CD14-positive monocyte (primary cell): ENCODE data around the gene ZNF407. TPM values are rescaled to one million over a fixed set of nuclear protein-coding genes. Genes with fewer than 3 reads are reported as not detected.

ENCODE experiments used
- DNase-seq, 3 donors: peaks; one replicate each; pipeline ENCODE4 v3.0.0-alpha.2; 2011 to 2022
- H2AFZ ChIP-seq: 2 replicates; pipeline ENCODE4 v1.6.0; 2012; ENCODE audit warnings: mild to moderate bottlenecking, low read depth, low read length, inconsistent platforms; ENCODE audit not compliant: insufficient read depth, poor library complexity, severe bottlenecking
- H3K27ac ChIP-seq, 2 donors: 1 replicate in 1 of 2; 2 replicates in 1 of 2; pipeline ENCODE4 v1.5.1; 2012 to 2013; ENCODE audit warnings: low read length in 2 of 2, control low read depth in 1 of 2, inconsistent platforms in 1 of 2, low read depth in 1 of 2, mild to moderate bottlenecking in 1 of 2
- H3K27me3 ChIP-seq, 2 donors: one replicate each; pipeline versions ENCODE4 v1.6.0 to v1.6.1; 2011 to 2013; ENCODE audit warnings: low read length in 2 of 2; ENCODE audit not compliant: control insufficient read depth in 2 of 2, insufficient read depth in 2 of 2
- H3K36me3 ChIP-seq, 2 donors: replicated peaks in 1 of 2; 1 replicate in 1 of 2; 2 replicates in 1 of 2; pipeline versions ENCODE4 v1.5.1 to v1.6.1; 2012 to 2013; ENCODE audit warnings: low read length in 2 of 2, control low read depth in 1 of 2, inconsistent platforms in 1 of 2, mild to moderate bottlenecking in 1 of 2; ENCODE audit not compliant: insufficient read depth in 2 of 2, control insufficient read depth in 1 of 2
- H3K4me1 ChIP-seq, 2 donors: 1 replicate in 1 of 2; 2 replicates in 1 of 2; pipeline versions ENCODE4 v1.5.1 to v1.6.1; 2012 to 2013; ENCODE audit warnings: low read length in 2 of 2, control low read depth in 1 of 2, inconsistent platforms in 1 of 2, mild to moderate bottlenecking in 1 of 2, moderate library complexity in 1 of 2; ENCODE audit not compliant: insufficient read depth in 2 of 2, control insufficient read depth in 1 of 2
- H3K4me2 ChIP-seq: replicated peaks from 2 replicates; pipeline ENCODE3; 2012; ENCODE audit warnings: low read length, moderate library complexity, mild to moderate bottlenecking; ENCODE audit not compliant: poor library complexity, severe bottlenecking; ENCODE audit errors: extremely low read depth
- H3K4me3 ChIP-seq, 3 experiments: fragments of 200-600 bp in 1 of 3; sonication (generic) in 1 of 3; replicated peaks in 1 of 3; 1 replicate in 2 of 3; 2 replicates in 1 of 3; pipeline ENCODE4 v1.5.1; 2011 to 2013; ENCODE audit warnings: low read length in 3 of 3, mild to moderate bottlenecking in 3 of 3, control low read depth in 2 of 3, low read depth in 2 of 3, inconsistent platforms in 1 of 3, moderate library complexity in 1 of 3
- H3K79me2 ChIP-seq: 2 replicates; pipeline ENCODE4 v1.6.0; 2012; ENCODE audit warnings: mild to moderate bottlenecking, control low read depth, inconsistent platforms, low read length, moderate library complexity; ENCODE audit not compliant: insufficient read depth
- H3K9ac ChIP-seq: 2 replicates; pipeline ENCODE4 v1.6.0; 2017; ENCODE audit warnings: low read length, mild to moderate bottlenecking; ENCODE audit not compliant: insufficient read depth, poor library complexity, severe bottlenecking
- H3K9me3 ChIP-seq, 2 donors: replicated peaks in 1 of 2; 1 replicate in 1 of 2; 2 replicates in 1 of 2; pipeline versions ENCODE4 v1.5.1 to v1.6.1; 2012 to 2013; ENCODE audit warnings: low read length in 2 of 2, control low read depth in 1 of 2; ENCODE audit not compliant: control insufficient read depth in 1 of 2, insufficient read depth in 1 of 2
- H4K20me1 ChIP-seq: 2 replicates; pipeline ENCODE4 v1.6.0; 2012; ENCODE audit warnings: mild to moderate bottlenecking, low read length, control low read depth, moderate library complexity; ENCODE audit not compliant: insufficient read depth
- H3K27ac Mint-ChIP-seq, 7 donors: one replicate each; pipeline ENCODE4 v1.8.0; 2020; ENCODE audit warnings: mild to moderate bottlenecking in 7 of 7, mixed read lengths in 7 of 7, moderate library complexity in 6 of 7, inconsistent platforms in 2 of 7
- H3K27me3 Mint-ChIP-seq, 3 donors: one replicate each; pipeline ENCODE4 v1.8.0; 2021 to 2022; ENCODE audit warnings: low read depth in 3 of 3, mild to moderate bottlenecking in 3 of 3, mixed read lengths in 3 of 3, moderate library complexity in 3 of 3, inconsistent platforms in 1 of 3
- H3K36me3 Mint-ChIP-seq, 2 donors: one replicate each; pipeline ENCODE4 v1.8.0; 2020; ENCODE audit warnings: mixed read lengths in 2 of 2, inconsistent platforms in 1 of 2, mild to moderate bottlenecking in 1 of 2
- H3K4me1 Mint-ChIP-seq: one replicate; pipeline ENCODE4 v1.8.0; 2020; ENCODE audit warnings: mild to moderate bottlenecking, mixed read lengths
- H3K4me3 Mint-ChIP-seq, 2 donors: one replicate each; pipeline ENCODE4 v1.8.0; 2020; ENCODE audit warnings: mild to moderate bottlenecking in 2 of 2, mixed read lengths in 2 of 2, moderate library complexity in 1 of 2
- H3K9me3 Mint-ChIP-seq, 7 donors: one replicate each; pipeline ENCODE4 v1.8.0; 2020 to 2022; ENCODE audit warnings: mixed read lengths in 7 of 7, mild to moderate bottlenecking in 6 of 7, moderate library complexity in 6 of 7, inconsistent platforms in 2 of 7
- WGBS: methylation state at CpG from one replicate; pipeline ENCODE4 v1.1.5; 2013; ENCODE audit warnings: missing lambda C conversion rate; ENCODE audit not compliant: insufficient coverage; 5-methylcytosine and 5-hydroxymethylcytosine counted together
- intact Hi-C, 2 donors: fragments of 100-400 bp; cut with micrococcal nuclease; formaldehyde crosslinking; loops; one replicate each; pipeline versions ENCODE4 v1.15.0 to v1.15.1; 2023
- polyA plus RNA-seq, 3 donors: library from polyadenylated mRNA; depleted of rRNA in 1 of 3; unstranded in 2 of 3; stranded (reverse) in 1 of 3; fragments of 300-500 nt in 2 of 3; fragments of >200 nt in 1 of 3; fragmentation: Illumina TruSeq in 2 of 3; gene quantifications; 1 replicate in 2 of 3; 2 replicates in 1 of 3; pipeline ENCODE4 v1.2.3, GENCODE V29; 2012 to 2021
- TF ChIP-seq, protein P1 (sequence below): fragments of 200-600 bp; IDR thresholded peaks from one replicate; pipeline ENCODE4 v1.8.0; 2022; ENCODE audit warnings: antibody characterized with exemption, mild to moderate bottlenecking

ZNF407 gene
- polyA plus RNA-seq, 3 donors = 1.3 to 3.6 (median 1.6) TPM

DNA sequence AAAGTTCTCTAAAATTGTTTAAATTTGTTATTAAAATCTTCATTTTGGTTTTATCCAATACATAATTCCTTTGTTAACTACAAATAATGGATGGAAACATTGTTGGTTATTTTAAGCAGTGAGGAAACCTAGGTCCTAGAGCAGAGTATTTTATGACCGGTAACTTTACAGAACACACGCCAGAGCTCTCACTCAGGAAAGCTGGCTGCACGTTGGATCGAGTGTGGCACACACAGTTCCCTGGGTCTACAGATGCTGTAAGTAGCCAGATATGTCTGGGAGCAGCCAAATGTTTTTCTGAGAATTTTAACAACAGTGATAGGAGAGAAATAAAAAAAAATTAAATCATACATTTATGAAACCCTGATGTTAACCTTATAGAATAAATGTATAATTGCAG lies 264.4 kb downstream of the ZNF407 start:
- no peak overlapping the region for H3K27ac ChIP-seq
- H3K36me3 ChIP-seq = no peaks in the 10 kb centered on the region
- TF ChIP-seq, protein P1, sequence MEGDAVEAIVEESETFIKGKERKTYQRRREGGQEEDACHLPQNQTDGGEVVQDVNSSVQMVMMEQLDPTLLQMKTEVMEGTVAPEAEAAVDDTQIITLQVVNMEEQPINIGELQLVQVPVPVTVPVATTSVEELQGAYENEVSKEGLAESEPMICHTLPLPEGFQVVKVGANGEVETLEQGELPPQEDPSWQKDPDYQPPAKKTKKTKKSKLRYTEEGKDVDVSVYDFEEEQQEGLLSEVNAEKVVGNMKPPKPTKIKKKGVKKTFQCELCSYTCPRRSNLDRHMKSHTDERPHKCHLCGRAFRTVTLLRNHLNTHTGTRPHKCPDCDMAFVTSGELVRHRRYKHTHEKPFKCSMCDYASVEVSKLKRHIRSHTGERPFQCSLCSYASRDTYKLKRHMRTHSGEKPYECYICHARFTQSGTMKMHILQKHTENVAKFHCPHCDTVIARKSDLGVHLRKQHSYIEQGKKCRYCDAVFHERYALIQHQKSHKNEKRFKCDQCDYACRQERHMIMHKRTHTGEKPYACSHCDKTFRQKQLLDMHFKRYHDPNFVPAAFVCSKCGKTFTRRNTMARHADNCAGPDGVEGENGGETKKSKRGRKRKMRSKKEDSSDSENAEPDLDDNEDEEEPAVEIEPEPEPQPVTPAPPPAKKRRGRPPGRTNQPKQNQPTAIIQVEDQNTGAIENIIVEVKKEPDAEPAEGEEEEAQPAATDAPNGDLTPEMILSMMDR = no peak
- no peaks in the 10 kb centered on the region for H3K79me2 ChIP-seq
- no peak overlapping the region for H3K4me2 ChIP-seq
- no peak overlapping the region for H3K9ac ChIP-seq
- DNase-seq = no peak
- no peaks in the 10 kb centered on the region for H3K9me3 ChIP-seq
- Mint-ChIP-seq H3K4me3 (no peak overlapping the region), H3K9me3 (no peaks in the 10 kb centered on the region), H3K36me3 (peaks cover 0 to 2% of the 10 kb centered on the region in 2 donors), H3K27me3 (no peaks in the 10 kb centered on the region), H3K4me1 (no peaks in the 10 kb centered on the region), H3K27ac (no peak overlapping the region)
- no peak overlapping the region for H3K4me3 ChIP-seq
- no peaks in the 10 kb centered on the region for H3K4me1 ChIP-seq
- intact Hi-C loops = no loop called here
- H2AFZ ChIP-seq = no peak overlapping the region
- WGBS = 100% methylated on average over 1 of the region's 4 CpGs
- no peaks in the 10 kb centered on the region for H4K20me1 ChIP-seq
- no peaks in the 10 kb centered on the region for H3K27me3 ChIP-seq

DNA sequence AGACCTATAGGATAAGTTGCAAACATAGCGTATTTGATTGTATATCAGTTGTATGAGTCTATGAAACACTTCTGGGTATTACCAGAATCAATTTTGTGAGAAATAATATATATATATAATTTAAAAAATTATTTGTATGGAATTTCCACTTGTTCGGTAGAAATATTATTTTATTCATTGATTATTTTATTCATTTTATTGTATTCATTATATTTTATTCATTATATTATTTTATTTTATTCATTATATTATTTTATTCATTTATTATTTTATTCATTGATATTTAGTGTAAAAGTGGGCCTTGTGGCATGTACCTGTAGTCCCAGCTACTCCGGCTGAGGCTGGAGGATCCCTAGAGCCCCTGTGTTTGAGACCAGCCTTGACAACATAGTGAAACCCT lies 268.9 kb downstream of the ZNF407 start:
- H3K79me2 ChIP-seq = no peaks in the 10 kb centered on the region
- no peak for DNase-seq
- H3K4me3 ChIP-seq = no peak overlapping the region
- H4K20me1 ChIP-seq = no peaks in the 10 kb centered on the region
- no peaks in the 10 kb centered on the region for H3K36me3 ChIP-seq
- no peaks in the 10 kb centered on the region for H3K4me1 Mint-ChIP-seq
- no peaks in the 10 kb centered on the region for H3K4me1 ChIP-seq
- intact Hi-C loops = no loop called here
- no peak overlapping the region for H3K27ac ChIP-seq
- H3K27ac Mint-ChIP-seq = no peak overlapping the region
- peaks cover 0 to 2% of the 10 kb centered on the region in 2 donors for H3K36me3 Mint-ChIP-seq
- H3K9me3 Mint-ChIP-seq = no peaks in the 10 kb centered on the region
- WGBS = no CpG with 5 or more reads among the region's 3 CpGs
- TF ChIP-seq, protein P1 = no peak
- H3K4me2 ChIP-seq = no peak overlapping the region
- no peak overlapping the region for H3K4me3 Mint-ChIP-seq
- H3K9ac ChIP-seq = no peak overlapping the region
- no peaks in the 10 kb centered on the region for H3K27me3 ChIP-seq
- no peaks in the 10 kb centered on the region for H3K27me3 Mint-ChIP-seq
- no peaks in the 10 kb centered on the region for H3K9me3 ChIP-seq
- H2AFZ ChIP-seq = no peak overlapping the region
